ENCODE measurements around the gene GLI3. TPM values are rescaled to one million over a fixed set of nuclear protein-coding genes. Genes with fewer than 3 reads are reported as not detected.

The GLI3 gene
- polyA plus RNA-seq, 1 of the 3 experiments (the other 2 are of a cell fraction): 0.08 TPM

GRCh38 chr7:41921453-41921981, 315.5 kb downstream of the GLI3 start (continued):
- TF ChIP-seq EZH2phosphoT487 (IDR thresholded peaks at IDR 0.05; ENCODE audit: borderline replicate concordance, low read depth): no peak

- H2AFZ ChIP-seq (ENCODE audit: low read depth): 0 out of 2 replicates have a peak overlapping the region, but pooled peaks have one; percentile 18
- no peaks in the 10 kb centered on the region for H4K20me1 ChIP-seq (ENCODE audit: insufficient read depth)
- ChIA-PET CTCF (interaction anchor here (2.2 to 4.1 kb wide), 2 partner anchors 22 to 24 kb away, joined by 8 to 20 read pairs; no protein-coding TSS in a partner anchor), POLR2A (interaction anchor here (0.6 kb wide), 1 partner anchor 1123 kb away, joined by 3 read pairs; no protein-coding TSS in a partner anchor)
- no peaks in the 10 kb centered on the region for H3K27me3 ChIP-seq (ENCODE audit: insufficient read depth)
- H3K9me3 ChIP-seq: no peaks in the 10 kb centered on the region
- H3K9me2 ChIP-seq: no peaks in the 10 kb centered on the region
- H3F3A ChIP-seq (replicated peaks; ENCODE audit: insufficient read depth): peaks cover 42% of the 10 kb centered on the region
- no peaks in the 10 kb centered on the region for H3K79me2 ChIP-seq (ENCODE audit: insufficient read depth)
- DNase-seq: no peak
- H3K4me2 ChIP-seq: no peak overlapping the region
- peak overlapping the region in 1 of 2 experiments; percentile 98; a peak in 2 of 4 replicates for H3K27ac ChIP-seq (ENCODE audit: low read depth in 2 of 2, low read length in 1 of 2)
- 36% methylated on average over 5 of the region's 5 CpGs for WGBS (ENCODE audit: low lambda C conversion rate)
- no peaks in the 10 kb centered on the region for H3K36me3 ChIP-seq (replicated peaks in 1 of 2; ENCODE audit: control insufficient read depth in 1 of 2, insufficient read depth in 2 of 2, low read length in 1 of 2)
- TF ChIP-seq MAX (IDR thresholded peaks at IDR 0.05; ENCODE audit: low read depth) (peak; percentile 56; the same call in 1 of the 2 replicates), FOSL2 (IDR thresholded peaks at IDR 0.05; ENCODE audit: borderline replicate concordance, low read depth) (peak; percentile 25; the same call in 1 of the 2 replicates), SMC3 (IDR thresholded peaks at IDR 0.05; ENCODE audit: low read depth, low read length) (no peak), TCF12 (IDR thresholded peaks at IDR 0.05) (peak; percentile 44; the same call in 1 of the 2 replicates)
- peak overlapping the region; percentile 10; the same call in 1 of the 2 replicates for H3K9ac ChIP-seq
- H3K4me3 ChIP-seq (ENCODE audit: low read depth in 2 of 2, low read length in 1 of 2): no peak overlapping the region
- H3K4me1 ChIP-seq (ENCODE audit: control insufficient read depth in 1 of 2, insufficient read depth in 2 of 2, low read depth in 1 of 2, low read length in 1 of 2): peaks cover 6 to 46% of the 10 kb centered on the region in 2 experiments
Measured at GRCh38 chr7:41918597-41918996, 318.4 kb downstream of the GLI3 start.

- Histone ChIP-seq H4K20me1 (ENCODE audit: insufficient read depth) (no peaks in the 10 kb centered on the region), H3K27me3 (ENCODE audit: insufficient read depth) (no peaks in the 10 kb centered on the region), H3K4me3 (ENCODE audit: low read depth in 2 of 2, low read length in 1 of 2) (no peak overlapping the region), H3K9me3 (no peaks in the 10 kb centered on the region), H3K36me3 (replicated peaks in 1 of 2; ENCODE audit: control insufficient read depth in 1 of 2, insufficient read depth in 2 of 2, low read length in 1 of 2) (no peaks in the 10 kb centered on the region), H3K4me1 (ENCODE audit: control insufficient read depth in 1 of 2, insufficient read depth in 2 of 2, low read depth in 1 of 2, low read length in 1 of 2) (peaks cover 6 to 49% of the 10 kb centered on the region in 2 experiments), H3F3A (replicated peaks; ENCODE audit: insufficient read depth) (peaks cover 63% of the 10 kb centered on the region), H3K27ac (ENCODE audit: low read depth in 2 of 2, low read length in 1 of 2) (peak overlapping the region; percentile 92 to 98), H3K9ac (peak overlapping the region; percentile 68), H3K79me2 (ENCODE audit: insufficient read depth) (no peaks in the 10 kb centered on the region), H2AFZ (ENCODE audit: low read depth) (no peak overlapping the region), H3K4me2 (peak overlapping the region; percentile 57), H3K9me2 (no peaks in the 10 kb centered on the region)
- ChIA-PET POLR2A (no interaction called here), CTCF (interaction anchor here (1.7 kb wide), 1 partner anchor 24 kb away, joined by 13 read pairs; no protein-coding TSS in a partner anchor)
- WGBS (ENCODE audit: low lambda C conversion rate): 1% methylated on average over 5 of the region's 5 CpGs
- DNase-seq: no peak
- peak; percentile 79 to 100 for TF ChIP-seq EP300 (IDR thresholded peaks at IDR 0.05; ENCODE audit: borderline replicate concordance in 1 of 2, low read depth in 1 of 2, low read length in 1 of 2)
- no peak for TF ChIP-seq CTCF (IDR thresholded peaks at IDR 0.05)
- TF ChIP-seq REST (IDR thresholded peaks at IDR 0.05; ENCODE audit: low read depth, low read length): 0 out of 2 replicates have a peak, but pooled peaks have one; percentile 30
- TF ChIP-seq IRF3 (IDR thresholded peaks at IDR 0.05; ENCODE audit: low read depth, low read length): no peak
- TF ChIP-seq MEF2A (IDR thresholded peaks at IDR 0.05; ENCODE audit: borderline replicate concordance, low read depth): peak; percentile 92
- no peak for TF ChIP-seq GATA2 (CRISPR knock-in tag; IDR thresholded peaks at IDR 0.05)
- peak; percentile 100 for TF ChIP-seq JUND (IDR thresholded peaks at IDR 0.05)
- TF ChIP-seq PBX3 (IDR thresholded peaks at IDR 0.05): peak; percentile 98
- TF ChIP-seq MAX (IDR thresholded peaks at IDR 0.05; ENCODE audit: low read depth): peak; percentile 92
Measured at GRCh38 chr7:41916450-41916927, 320.5 kb downstream of the GLI3 start.

Measured in SK-N-SH (cell line).